Measurements from ENCODE around the gene IRAK4.

DNA sequence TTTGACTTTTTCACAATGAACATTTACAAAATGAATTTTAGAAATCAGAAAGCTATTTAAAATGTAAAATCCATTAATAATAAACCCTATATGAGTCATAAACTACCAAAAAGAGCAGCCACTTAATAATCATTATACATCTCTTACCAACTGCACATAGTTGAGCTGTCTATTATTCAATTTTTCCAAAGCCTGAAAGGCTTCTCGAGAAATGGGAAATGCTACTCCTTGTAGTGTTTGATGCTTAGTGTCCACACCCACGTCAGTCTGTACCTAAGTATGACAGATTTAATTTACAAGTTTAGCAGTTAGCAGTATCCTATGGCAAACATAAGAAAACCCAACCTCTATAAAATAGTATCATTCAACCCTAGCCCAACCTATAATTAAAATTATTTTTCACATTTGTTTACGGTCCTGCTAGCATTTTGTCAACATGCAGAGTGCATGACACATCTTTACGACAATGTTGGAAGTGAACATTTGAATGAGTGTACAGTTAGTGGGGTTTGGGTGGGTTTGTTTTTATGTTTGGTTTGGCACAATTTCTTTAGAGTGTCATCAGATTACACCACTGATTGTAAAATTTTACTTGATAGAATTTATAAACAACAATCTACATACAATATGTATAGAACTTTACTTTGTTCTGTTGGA, 38.9 kb downstream of the IRAK4 start:
- TF ChIP-seq, protein P1, sequence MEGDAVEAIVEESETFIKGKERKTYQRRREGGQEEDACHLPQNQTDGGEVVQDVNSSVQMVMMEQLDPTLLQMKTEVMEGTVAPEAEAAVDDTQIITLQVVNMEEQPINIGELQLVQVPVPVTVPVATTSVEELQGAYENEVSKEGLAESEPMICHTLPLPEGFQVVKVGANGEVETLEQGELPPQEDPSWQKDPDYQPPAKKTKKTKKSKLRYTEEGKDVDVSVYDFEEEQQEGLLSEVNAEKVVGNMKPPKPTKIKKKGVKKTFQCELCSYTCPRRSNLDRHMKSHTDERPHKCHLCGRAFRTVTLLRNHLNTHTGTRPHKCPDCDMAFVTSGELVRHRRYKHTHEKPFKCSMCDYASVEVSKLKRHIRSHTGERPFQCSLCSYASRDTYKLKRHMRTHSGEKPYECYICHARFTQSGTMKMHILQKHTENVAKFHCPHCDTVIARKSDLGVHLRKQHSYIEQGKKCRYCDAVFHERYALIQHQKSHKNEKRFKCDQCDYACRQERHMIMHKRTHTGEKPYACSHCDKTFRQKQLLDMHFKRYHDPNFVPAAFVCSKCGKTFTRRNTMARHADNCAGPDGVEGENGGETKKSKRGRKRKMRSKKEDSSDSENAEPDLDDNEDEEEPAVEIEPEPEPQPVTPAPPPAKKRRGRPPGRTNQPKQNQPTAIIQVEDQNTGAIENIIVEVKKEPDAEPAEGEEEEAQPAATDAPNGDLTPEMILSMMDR (IDR thresholded peaks at IDR 0.05; ENCODE audit: poor library complexity): no peak
- TF ChIP-seq EZH2 (IDR thresholded peaks at IDR 0.05; ENCODE audit: borderline replicate concordance) (no peak), EZH2phosphoT487 (IDR thresholded peaks at IDR 0.05; ENCODE audit: low read depth, severe bottlenecking, unreplicated experiment) (no peak)

All from hepatocyte (in vitro differentiated cells).